Transverse colon (tissue), 3 donors: Measurements from ENCODE around the gene RASSF7.

Source experiments
- CTCF ChIP-seq, 5 experiments: fragments of 200-600 bp in 3 of 5; fragments of 450-650 bp in 2 of 5; sonication (generic) in 3 of 5; IDR thresholded peaks; 1 replicate in 2 of 5; 2 replicates in 3 of 5; pipeline ENCODE4 v1.5.1; 2016 to 2017; ENCODE audit warnings: antibody characterized with exemption in 5 of 5, inconsistent platforms in 3 of 5, mild to moderate bottlenecking in 2 of 5, moderate library complexity in 1 of 5
- POLR2A ChIP-seq: fragments of 450-650 bp; IDR thresholded peaks from one replicate; pipeline ENCODE4 v1.6.1; 2016; ENCODE audit warnings: antibody characterized with exemption, mild to moderate bottlenecking, moderate library complexity

GRCh38 chr11:596374-596773 is 35.6 kb downstream of the RASSF7 start:
- TF ChIP-seq POLR2A = no peak
- TF ChIP-seq CTCF (IDR thresholded peaks at IDR 0.05) = no peak
